GM23338 (cell line): ENCODE measurements around the gene TSHZ2.

Experiments used
- CREB1 ChIP-seq: fragments of 250-450 bp; sonication (Bioruptor Pico); IDR thresholded peaks from 2 replicates; pipeline ENCODE4 v1.5.0; 2020; ENCODE audit warnings: low read depth, mild to moderate bottlenecking, moderate library complexity
- EZH2 ChIP-seq: fragments of 200-600 bp; sonication (generic); IDR thresholded peaks from one replicate; pipeline ENCODE4 v1.8.0; 2017; ENCODE audit warnings: antibody characterized with exemption, mild to moderate bottlenecking, low read depth; ENCODE audit not compliant: unreplicated experiment
- EZH2phosphoT487 ChIP-seq: fragments of 200-600 bp; sonication (generic); IDR thresholded peaks from one replicate; pipeline ENCODE4 v1.8.1; 2018; ENCODE audit warnings: antibody characterized with exemption; ENCODE audit not compliant: unreplicated experiment
- POLR2AphosphoS5 ChIP-seq: IDR thresholded peaks from 2 replicates; pipeline ENCODE4 v1.6.1; 2016; ENCODE audit warnings: antibody characterized with exemption, low read depth
- TF ChIP-seq, protein P1 (sequence below), 2 experiments: fragments of 200-600 bp in 1 of 2; sonication (generic) in 1 of 2; conservative IDR thresholded peaks; 2 replicates each; pipeline versions ENCODE4 v1.5.1 to v1.6.1; 2016 to 2017; ENCODE audit warnings: antibody characterized with exemption in 2 of 2, low read depth in 2 of 2, mild to moderate bottlenecking in 2 of 2, moderate library complexity in 1 of 2

DNA sequence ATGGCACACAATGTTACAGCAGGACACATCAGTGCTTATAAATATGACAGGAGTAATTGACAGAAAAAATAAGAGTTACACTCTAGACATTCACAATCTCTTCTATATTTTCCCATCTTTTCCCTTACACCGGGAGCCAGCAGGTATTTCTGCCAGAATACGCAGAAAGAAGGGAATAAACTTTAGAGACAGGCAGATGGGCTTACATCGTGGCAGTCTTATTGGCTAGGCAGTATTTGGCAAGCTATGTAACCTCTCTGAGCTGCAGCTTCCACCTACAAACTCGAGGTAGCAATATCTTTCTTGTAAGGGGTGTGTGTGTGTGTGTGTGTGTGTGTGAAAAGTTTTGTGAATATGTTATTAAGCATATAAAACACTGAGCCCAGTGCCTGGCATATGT, 33.0 kb upstream of the TSHZ2 start:
- TF ChIP-seq POLR2AphosphoS5 (no peak), EZH2phosphoT487 (no peak), CREB1 (CRISPR knock-in tag) (no peak), EZH2 (no peak)
- TF ChIP-seq, protein P1, sequence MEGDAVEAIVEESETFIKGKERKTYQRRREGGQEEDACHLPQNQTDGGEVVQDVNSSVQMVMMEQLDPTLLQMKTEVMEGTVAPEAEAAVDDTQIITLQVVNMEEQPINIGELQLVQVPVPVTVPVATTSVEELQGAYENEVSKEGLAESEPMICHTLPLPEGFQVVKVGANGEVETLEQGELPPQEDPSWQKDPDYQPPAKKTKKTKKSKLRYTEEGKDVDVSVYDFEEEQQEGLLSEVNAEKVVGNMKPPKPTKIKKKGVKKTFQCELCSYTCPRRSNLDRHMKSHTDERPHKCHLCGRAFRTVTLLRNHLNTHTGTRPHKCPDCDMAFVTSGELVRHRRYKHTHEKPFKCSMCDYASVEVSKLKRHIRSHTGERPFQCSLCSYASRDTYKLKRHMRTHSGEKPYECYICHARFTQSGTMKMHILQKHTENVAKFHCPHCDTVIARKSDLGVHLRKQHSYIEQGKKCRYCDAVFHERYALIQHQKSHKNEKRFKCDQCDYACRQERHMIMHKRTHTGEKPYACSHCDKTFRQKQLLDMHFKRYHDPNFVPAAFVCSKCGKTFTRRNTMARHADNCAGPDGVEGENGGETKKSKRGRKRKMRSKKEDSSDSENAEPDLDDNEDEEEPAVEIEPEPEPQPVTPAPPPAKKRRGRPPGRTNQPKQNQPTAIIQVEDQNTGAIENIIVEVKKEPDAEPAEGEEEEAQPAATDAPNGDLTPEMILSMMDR (conservative IDR thresholded peaks at IDR 0.05; ENCODE audit: low read depth in 2 of 2): no peak
